WTC11 (cell line): ENCODE measurements around the gene FBXL7. TPM values are rescaled to one million over a fixed set of nuclear protein-coding genes. Genes with fewer than 3 reads are reported as not detected.

Source experiments
- ATAC-seq: fragments of 200-7000 bp; cut with Tn5 transposase; 2 replicates; pipeline ENCODE4 v1.10.0; 2021; ENCODE audit warnings: mild to moderate bottlenecking, moderate library complexity
- CTCF ChIA-PET: fragments of 300-600 bp; sonication (Branson Sonifier 250); formaldehyde crosslinking; loops from one replicate; lab custom pipeline; 2021; ENCODE audit warnings: antibody characterized with exemption; lab: Charles Lee
- POLR2A ChIA-PET: fragments of 350-600 bp; sonication (Branson Sonifier 250); formaldehyde crosslinking; loops from one replicate; lab custom pipeline; 2021; ENCODE audit warnings: antibody characterized with exemption; lab: Charles Lee
- DNase-seq: peaks from one replicate; pipeline ENCODE4 v3.0.0; 2021; ENCODE audit warnings: low spot score
- H3K27ac Mint-ChIP-seq: 2 replicates; pipeline ENCODE4 v1.8.0; 2021; ENCODE audit warnings: mixed read lengths
- H3K27me3 Mint-ChIP-seq: 2 replicates; pipeline ENCODE4 v1.8.0; 2021; ENCODE audit warnings: low read depth, mild to moderate bottlenecking, moderate library complexity, mixed read lengths
- H3K36me3 Mint-ChIP-seq: 2 replicates; pipeline ENCODE4 v1.8.0; 2021; ENCODE audit warnings: mixed read lengths
- H3K4me1 Mint-ChIP-seq: 2 replicates; pipeline ENCODE4 v1.8.0; 2022; ENCODE audit warnings: mixed read lengths
- H3K4me3 Mint-ChIP-seq: 2 replicates; pipeline ENCODE4 v1.8.0; 2021; ENCODE audit warnings: mild to moderate bottlenecking, moderate library complexity, mixed read lengths
- H3K9me3 Mint-ChIP-seq: 2 replicates; pipeline ENCODE4 v1.8.0; 2021; ENCODE audit warnings: mixed read lengths
- ATF2 ChIP-seq: sonication (generic); formaldehyde crosslinking; IDR thresholded peaks from 2 replicates; pipeline ENCODE4 v1.8.1; 2022; ENCODE audit warnings: low read depth, missing genetic modification reagents, borderline replicate concordance
- ATF3 ChIP-seq: sonication (generic); formaldehyde crosslinking; conservative IDR thresholded peaks from 2 replicates; pipeline ENCODE4 v1.8.1; 2022; ENCODE audit warnings: mild to moderate bottlenecking, missing genetic modification reagents
- ATF6 ChIP-seq: sonication (generic); formaldehyde crosslinking; IDR thresholded peaks from 2 replicates; pipeline ENCODE4 v1.8.1; 2023; ENCODE audit warnings: mild to moderate bottlenecking, missing genetic modification reagents
- E2F4 ChIP-seq: sonication (generic); formaldehyde crosslinking; IDR thresholded peaks from 2 replicates; pipeline ENCODE4 v1.8.1; 2022; ENCODE audit warnings: low read depth, mild to moderate bottlenecking, moderate library complexity, missing genetic modification reagents, borderline replicate concordance
- FOXP1 ChIP-seq: sonication (generic); formaldehyde crosslinking; IDR thresholded peaks from 2 replicates; pipeline ENCODE4 v1.8.0; 2022; ENCODE audit warnings: missing genetic modification reagents, mild to moderate bottlenecking, moderate library complexity, borderline replicate concordance
- GRHL2 ChIP-seq: fragments of 250-450 bp; sonication (Bioruptor Pico); IDR thresholded peaks from 2 replicates; pipeline ENCODE4 v1.8.0; 2022; ENCODE audit warnings: mild to moderate bottlenecking, moderate library complexity; ENCODE audit not compliant: insufficient replicate concordance, severe bottlenecking
- HMGA2 ChIP-seq: fragments of 250-450 bp; sonication (Bioruptor Pico); IDR thresholded peaks from 2 replicates; pipeline ENCODE4 v1.4.0; 2021; ENCODE audit warnings: mild to moderate bottlenecking, moderate library complexity
- IRF2 ChIP-seq: sonication (generic); formaldehyde crosslinking; IDR thresholded peaks from 2 replicates; pipeline ENCODE4 v1.8.0; 2022; ENCODE audit warnings: low read depth, missing genetic modification reagents, borderline replicate concordance
- PRDM15 ChIP-seq: sonication (generic); formaldehyde crosslinking; IDR thresholded peaks from 2 replicates; pipeline ENCODE4 v1.8.0; 2022; ENCODE audit warnings: missing genetic modification reagents
- PRRX2 ChIP-seq: fragments of 250-450 bp; sonication (Bioruptor Pico); IDR thresholded peaks from 2 replicates; pipeline ENCODE4 v1.8.0; 2021; ENCODE audit warnings: mild to moderate bottlenecking
- SP1 ChIP-seq: sonication (generic); formaldehyde crosslinking; conservative IDR thresholded peaks from 2 replicates; pipeline ENCODE4 v1.8.1; 2022; ENCODE audit warnings: missing genetic modification reagents
- TP53 ChIP-seq: sonication (generic); formaldehyde crosslinking; IDR thresholded peaks from 2 replicates; pipeline ENCODE4 v1.8.1; 2023; ENCODE audit warnings: mild to moderate bottlenecking, missing genetic modification reagents
- ZNF121 ChIP-seq: sonication (generic); formaldehyde crosslinking; IDR thresholded peaks from 2 replicates; pipeline ENCODE4 v1.8.0; 2023; ENCODE audit warnings: missing genetic modification reagents
- ZNF232 ChIP-seq: sonication (generic); formaldehyde crosslinking; IDR thresholded peaks from 2 replicates; pipeline ENCODE4 v1.8.0; 2022; ENCODE audit warnings: mild to moderate bottlenecking, missing genetic modification reagents
- ZNF281 ChIP-seq: sonication (generic); formaldehyde crosslinking; IDR thresholded peaks from 2 replicates; pipeline ENCODE4 v1.8.0; 2023; ENCODE audit warnings: mild to moderate bottlenecking, missing genetic modification reagents
- ZNF512 ChIP-seq: sonication (generic); formaldehyde crosslinking; IDR thresholded peaks from 2 replicates; pipeline ENCODE4 v1.8.1; 2022; ENCODE audit warnings: missing genetic modification reagents, borderline replicate concordance
- ZSCAN18 ChIP-seq: fragments of 250-450 bp; sonication (Bioruptor Pico); IDR thresholded peaks from 2 replicates; pipeline ENCODE4 v2.1.2; 2022; ENCODE audit warnings: mild to moderate bottlenecking, moderate library complexity
- total RNA-seq: library from RNA; stranded (reverse); gene quantifications from 3 replicates; pipeline ENCODE4 v1.2.3, GENCODE V29; 2021

FBXL7 gene
- total RNA-seq, 1 experiment from 2014 or later = 13.8 TPM

- TF ChIP-seq ZNF121 (CRISPR knock-in tag) (no peak), ZSCAN18 (CRISPR knock-in tag) (no peak), TP53 (no peak), ATF3 (no peak), ATF6 (no peak), SP1 (CRISPR knock-in tag) (no peak), IRF2 (CRISPR knock-in tag) (no peak), ZNF512 (CRISPR knock-in tag) (no peak), ZNF281 (CRISPR knock-in tag) (no peak), PRDM15 (CRISPR knock-in tag) (no peak)
- TF ChIP-seq, all 79 proteins: peak for 0
- Mint-ChIP-seq H3K36me3 (no peaks in the 10 kb centered on the region), H3K4me1 (peaks cover 24% of the 10 kb centered on the region), H3K9me3 (no peaks in the 10 kb centered on the region), H3K4me3 (no peak overlapping the region), H3K27me3 (no peaks in the 10 kb centered on the region), H3K27ac (no peak overlapping the region; the same call in 1 of the 2 replicates)
- ATAC-seq (no peak), DNase-seq (no peak)
- ChIA-PET POLR2A (no interaction called here), CTCF (no interaction called here)
Observed at GRCh38 chr5:15612915-15613635, 113.1 kb downstream of the FBXL7 start.

GRCh38 chr5:15614679-15615078 lies 114.7 kb downstream of the FBXL7 start:
- Mint-ChIP-seq H3K4me3 (no peak overlapping the region), H3K27me3 (no peaks in the 10 kb centered on the region), H3K36me3 (no peaks in the 10 kb centered on the region), H3K27ac (no peak overlapping the region), H3K4me1 (peaks cover 24% of the 10 kb centered on the region), H3K9me3 (no peaks in the 10 kb centered on the region)
- ChIA-PET POLR2A (no interaction called here), CTCF (interaction anchor here (0.6 kb wide), 1 partner anchor 93 kb away, joined by 3 read pairs; no protein-coding TSS in a partner anchor)
- ATAC-seq = no peak
- DNase-seq = no peak
- TF ChIP-seq ATF2 (CRISPR knock-in tag) (no peak), ZSCAN18 (CRISPR knock-in tag) (no peak), PRRX2 (CRISPR knock-in tag) (no peak), FOXP1 (CRISPR knock-in tag) (no peak), E2F4 (no peak), ZNF232 (CRISPR knock-in tag) (no peak), HMGA2 (CRISPR knock-in tag) (no peak), GRHL2 (CRISPR knock-in tag) (no peak)
